Measurements from ENCODE around the gene THBS4. TPM values are rescaled to one million over a fixed set of nuclear protein-coding genes. Genes with fewer than 3 reads are reported as not detected.
A peak's percentile ranks its signal among the peaks of the same experiment; 100 is the strongest.

Gene THBS4
- total and polyA plus RNA-seq, 12 donors = 41.1 to 180 (median 67.5) TPM

DNA sequence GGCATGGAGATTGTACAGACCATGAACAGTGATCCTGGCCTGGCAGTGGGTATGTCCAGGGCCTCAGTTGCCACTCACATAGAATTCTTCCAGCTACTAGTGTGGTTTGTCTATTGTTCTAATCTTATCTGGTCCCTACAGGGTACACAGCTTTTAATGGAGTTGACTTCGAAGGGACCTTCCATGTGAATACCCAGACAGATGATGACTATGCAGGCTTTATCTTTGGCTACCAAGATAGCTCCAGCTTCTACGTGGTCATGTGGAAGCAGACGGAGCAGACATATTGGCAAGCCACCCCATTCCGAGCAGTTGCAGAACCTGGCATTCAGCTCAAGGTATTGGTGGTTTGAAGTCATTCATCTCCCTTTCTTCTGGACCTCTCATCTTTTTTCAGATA, 43.8 kb downstream of the THBS4 start:
- H3K27ac ChIP-seq = no peak overlapping the region
- intact Hi-C loops (cut with DNase I) = loop anchor here in 1 of 10 donors (10.0 kb wide), 1 partner anchor 374 kb away; no protein-coding TSS in a partner anchor
- TF ChIP-seq, protein P1, sequence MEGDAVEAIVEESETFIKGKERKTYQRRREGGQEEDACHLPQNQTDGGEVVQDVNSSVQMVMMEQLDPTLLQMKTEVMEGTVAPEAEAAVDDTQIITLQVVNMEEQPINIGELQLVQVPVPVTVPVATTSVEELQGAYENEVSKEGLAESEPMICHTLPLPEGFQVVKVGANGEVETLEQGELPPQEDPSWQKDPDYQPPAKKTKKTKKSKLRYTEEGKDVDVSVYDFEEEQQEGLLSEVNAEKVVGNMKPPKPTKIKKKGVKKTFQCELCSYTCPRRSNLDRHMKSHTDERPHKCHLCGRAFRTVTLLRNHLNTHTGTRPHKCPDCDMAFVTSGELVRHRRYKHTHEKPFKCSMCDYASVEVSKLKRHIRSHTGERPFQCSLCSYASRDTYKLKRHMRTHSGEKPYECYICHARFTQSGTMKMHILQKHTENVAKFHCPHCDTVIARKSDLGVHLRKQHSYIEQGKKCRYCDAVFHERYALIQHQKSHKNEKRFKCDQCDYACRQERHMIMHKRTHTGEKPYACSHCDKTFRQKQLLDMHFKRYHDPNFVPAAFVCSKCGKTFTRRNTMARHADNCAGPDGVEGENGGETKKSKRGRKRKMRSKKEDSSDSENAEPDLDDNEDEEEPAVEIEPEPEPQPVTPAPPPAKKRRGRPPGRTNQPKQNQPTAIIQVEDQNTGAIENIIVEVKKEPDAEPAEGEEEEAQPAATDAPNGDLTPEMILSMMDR (IDR thresholded peaks at IDR 0.05) = no peak
- H3K36me3 ChIP-seq = peaks cover 0 to 55% (median 0%) of the 10 kb centered on the region in 9 donors
- H3K27me3 ChIP-seq = no peaks in the 10 kb centered on the region
- H3K4me1 ChIP-seq = peaks cover 3 to 40% (median 13%) of the 10 kb centered on the region in 9 donors
- WGBS, 2 donors = 68 to 72% methylated on average over 4 of the region's 4 CpGs
- ATAC-seq (no peak), DNase-seq (no peak)
- H3K9me3 ChIP-seq = no peaks in the 10 kb centered on the region
- no peak overlapping the region for H3K4me3 ChIP-seq

DNA sequence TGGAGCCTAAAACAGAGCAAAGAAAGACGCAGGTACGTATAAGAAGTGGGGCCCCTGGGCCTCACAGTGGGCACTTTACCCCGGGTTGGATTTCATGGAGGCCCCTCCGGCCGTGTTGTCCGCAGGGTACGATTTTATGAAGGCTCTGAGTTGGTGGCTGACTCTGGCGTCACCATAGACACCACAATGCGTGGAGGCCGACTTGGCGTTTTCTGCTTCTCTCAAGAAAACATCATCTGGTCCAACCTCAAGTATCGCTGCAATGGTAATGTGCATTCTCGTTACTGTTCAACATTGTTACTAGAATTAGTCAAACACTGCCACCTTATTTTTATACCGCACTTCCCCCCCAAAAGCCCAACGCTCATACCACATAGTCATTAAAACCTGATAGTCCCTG, 47.1 kb downstream of the THBS4 start:
- WGBS, 2 donors = 89 to 90% methylated on average over 15 of the region's 15 CpGs
- TF ChIP-seq, protein P1 (IDR thresholded peaks at IDR 0.05) = no peak
- intact Hi-C loops (cut with DNase I) = loop anchor here (2.0 to 10.0 kb wide), 12 partner anchors 90 to 1060 kb away; partner anchors contain the start of gene MTX3 (in 3 of the 10)
- no peaks in the 10 kb centered on the region for H3K27me3 ChIP-seq
- ATAC-seq = no peak
- H3K27ac ChIP-seq = peak overlapping the region in 8 of 10 donors; percentile 37 to 82 (median 66)
- H3K9me3 ChIP-seq = no peaks in the 10 kb centered on the region
- H3K4me3 ChIP-seq = peak overlapping the region in 8 of 10 donors; percentile 18 to 50 (median 43)
- H3K4me1 ChIP-seq = peaks cover 3 to 30% (median 13%) of the 10 kb centered on the region in 9 donors
- DNase-seq = no peak
- H3K36me3 ChIP-seq = peaks cover 0 to 36% (median 0%) of the 10 kb centered on the region in 9 donors

DNA sequence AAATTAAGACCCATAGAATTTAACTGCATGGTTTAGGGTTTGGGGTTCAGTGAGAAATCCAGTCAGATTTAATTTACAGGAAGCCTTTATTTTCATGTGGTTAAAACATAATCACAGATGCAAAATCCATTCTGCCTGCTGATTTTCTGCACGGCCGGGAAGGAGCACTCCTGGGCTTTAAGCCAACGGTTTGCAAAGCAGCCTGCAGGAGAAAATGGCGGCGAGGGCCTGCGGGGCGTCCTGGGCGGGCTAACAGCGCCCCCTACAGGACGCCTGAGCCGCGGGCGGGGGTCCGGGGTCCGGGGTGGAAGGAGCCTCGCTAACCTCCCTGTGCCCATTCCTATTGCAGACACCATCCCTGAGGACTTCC, 47.6 kb downstream of the THBS4 start:
- Histone ChIP-seq H3K27me3 (no peaks in the 10 kb centered on the region), H3K4me1 (peaks cover 3 to 26% (median 13%) of the 10 kb centered on the region in 9 donors), H3K36me3 (peaks cover 0 to 32% (median 0%) of the 10 kb centered on the region in 9 donors), H3K9me3 (no peaks in the 10 kb centered on the region), H3K27ac (peak overlapping the region in 9 of 10 donors; percentile 37 to 82 (median 66)), H3K4me3 (peak overlapping the region in 9 of 10 donors; percentile 15 to 50 (median 43))
- WGBS, 2 donors = 2 to 5% methylated on average over 16 of the region's 16 CpGs
- TF ChIP-seq, protein P1 (IDR thresholded peaks at IDR 0.05) = peak; percentile 93 to 98 (median 96)
- ATAC-seq = peak; percentile 83 to 94 (median 89)
- peak; percentile 77 to 85 for DNase-seq
- intact Hi-C loops (cut with DNase I) = loop anchor here (2.0 to 10.0 kb wide), 12 partner anchors 90 to 1060 kb away; partner anchors contain the start of gene MTX3 (in 3 of the 10)

DNA sequence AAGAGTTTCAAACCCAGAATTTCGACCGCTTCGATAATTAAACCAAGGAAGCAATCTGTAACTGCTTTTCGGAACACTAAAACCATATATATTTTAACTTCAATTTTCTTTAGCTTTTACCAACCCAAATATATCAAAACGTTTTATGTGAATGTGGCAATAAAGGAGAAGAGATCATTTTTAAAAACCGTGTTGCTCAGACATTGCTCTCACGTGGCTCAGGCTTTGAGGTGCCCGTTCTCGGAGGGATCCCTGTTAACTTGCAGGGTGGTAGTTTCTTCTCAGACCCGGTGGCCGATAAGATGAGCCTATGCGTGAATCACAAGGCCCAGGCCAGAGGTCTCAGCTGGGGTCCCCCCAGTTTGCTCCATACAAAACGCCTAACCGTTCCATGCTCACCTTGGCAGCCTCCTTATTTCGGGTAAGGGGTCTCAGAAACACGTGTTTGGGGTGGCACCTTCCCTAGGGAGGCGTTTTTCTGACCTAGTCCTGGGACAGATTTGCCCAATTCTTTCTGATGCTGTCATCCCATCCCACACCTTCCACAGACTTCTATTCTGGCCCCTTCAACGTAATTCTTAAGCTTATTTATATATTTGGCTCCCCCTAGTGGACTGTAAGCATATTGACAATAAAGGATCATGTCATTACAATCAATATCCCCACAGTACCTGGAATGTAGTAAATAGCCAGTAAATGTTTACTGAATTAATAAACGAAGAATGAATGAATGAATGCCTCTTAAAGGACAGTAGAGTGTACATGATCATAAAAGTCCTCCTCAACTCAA, 48.1 kb downstream of the THBS4 start:
- H3K4me3 ChIP-seq = peak overlapping the region in 9 of 10 donors; percentile 15 to 50 (median 43)

More for the DNA sequence above, 48.1 kb downstream of the THBS4 start:
- intact Hi-C loops (cut with DNase I) = loop anchor here (2.0 to 10.0 kb wide), 12 partner anchors 91 to 1061 kb away; partner anchors contain the start of gene MTX3 (in 3 of the 10)
- WGBS, 2 donors = 25 to 31% methylated on average over 19 of the region's 19 CpGs
- Histone ChIP-seq H3K9me3 (no peaks in the 10 kb centered on the region), H3K4me1 (peaks cover 3 to 21% (median 13%) of the 10 kb centered on the region in 9 donors), H3K27ac (peak overlapping the region in 9 of 10 donors; percentile 37 to 82 (median 66)), H3K27me3 (no peaks in the 10 kb centered on the region), H3K36me3 (peaks cover 0 to 27% (median 0%) of the 10 kb centered on the region in 9 donors)
- TF ChIP-seq, protein P1 (IDR thresholded peaks at IDR 0.05) = peak; percentile 60 to 78 (median 73)
- peak; percentile 74 to 89 (median 84) for ATAC-seq
- DNase-seq = peak in 1 of 2 donors; percentile 31
